RKO (cell line): ENCODE results near the gene CCDC170.
A peak's percentile ranks its signal among the peaks of the same experiment; 100 is the strongest.

ENCODE experiments used
- DNase-seq: peaks from one replicate; pipeline ENCODE4 v3.0.0-alpha.2; 2016; ENCODE audit warnings: low spot score

CCDC170 gene

DNA sequence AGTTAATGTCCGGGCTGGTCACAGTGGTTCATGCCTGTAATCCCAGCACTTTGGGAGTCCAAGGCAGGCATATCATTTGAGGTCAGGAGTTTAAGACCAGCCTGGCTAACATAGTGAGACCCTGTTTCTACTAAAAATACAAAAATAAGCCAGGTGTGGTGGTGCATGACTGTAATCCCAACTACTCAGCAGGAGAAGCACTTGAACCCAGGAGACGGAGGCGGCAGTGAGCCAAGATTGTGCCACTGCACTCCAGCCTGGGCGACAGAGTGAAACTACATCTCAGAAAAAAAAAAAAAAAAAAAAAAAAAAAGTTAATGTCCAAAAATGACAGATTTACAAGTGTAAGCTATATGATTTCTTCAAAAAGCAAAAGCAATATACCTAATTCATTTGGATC lies 124.9 kb downstream of the CCDC170 start:
- DNase-seq, result no peak

DNA sequence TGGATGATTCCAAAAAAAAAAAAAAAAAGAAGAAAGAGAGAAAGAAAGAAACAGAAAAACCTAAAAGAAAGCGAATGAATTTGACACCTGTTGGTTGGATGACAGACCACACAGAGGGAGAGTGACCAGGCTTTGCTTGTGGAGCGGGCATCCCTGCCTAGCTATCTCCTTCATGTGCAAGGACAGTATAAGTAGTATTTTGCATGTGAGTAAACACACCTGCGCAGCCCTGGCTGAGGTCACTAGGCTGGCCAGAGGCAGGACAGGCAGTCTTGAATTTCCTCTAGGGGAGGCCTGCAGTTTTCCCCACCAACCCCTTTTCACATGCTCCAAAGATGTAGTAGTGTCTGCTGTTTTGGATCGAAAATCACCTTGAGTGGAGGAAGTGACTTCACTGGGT lies 126.4 kb downstream of the CCDC170 start:
- no peak for DNase-seq

DNA sequence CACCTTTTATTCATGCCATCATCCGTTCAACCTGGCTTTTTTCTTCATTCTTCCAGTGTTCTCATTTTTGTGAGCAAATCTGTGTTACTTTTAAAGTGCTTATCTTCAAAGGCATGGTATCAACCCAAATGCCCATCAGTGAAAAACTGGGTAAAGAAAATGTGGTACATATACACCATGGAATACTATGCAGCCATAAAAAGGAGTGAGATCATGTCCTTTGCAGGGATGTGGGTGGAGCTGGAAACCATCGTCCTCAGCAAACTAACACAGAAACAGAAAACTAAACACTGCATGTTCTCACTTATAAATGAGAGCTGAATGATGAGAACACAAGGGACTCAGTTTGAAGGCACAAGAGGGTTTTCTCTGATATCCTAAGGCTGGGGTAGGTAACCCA lies 130.3 kb downstream of the CCDC170 start:
- no peak for DNase-seq

DNA sequence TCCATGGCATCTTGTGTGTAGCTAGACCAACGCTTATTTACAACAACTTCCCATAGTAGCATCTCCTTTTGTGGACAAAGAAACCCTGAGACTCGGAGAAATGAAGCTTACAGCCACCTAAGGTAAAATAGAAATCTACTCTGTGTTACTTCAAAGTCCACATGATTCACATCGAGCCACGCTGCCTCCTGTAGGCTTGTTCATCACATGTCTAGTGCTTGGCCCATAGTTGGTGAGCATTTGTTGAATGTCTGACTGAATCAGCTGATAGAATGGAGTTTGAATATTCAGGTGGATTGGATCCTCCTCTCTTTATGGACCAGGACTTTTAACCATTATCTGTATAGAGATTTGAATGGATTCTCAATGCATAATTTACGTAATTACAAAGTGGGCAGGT lies 130.7 kb downstream of the CCDC170 start:
- DNase-seq, result no peak

GRCh38 chr6:151624900-151625536 lies 131.2 kb downstream of the CCDC170 start:
- DNase-seq, result no peak

- peak; percentile 16 for DNase-seq
These were observed 134.1 kb downstream of the CCDC170 start for GRCh38 chr6:151627689-151628444.

DNA sequence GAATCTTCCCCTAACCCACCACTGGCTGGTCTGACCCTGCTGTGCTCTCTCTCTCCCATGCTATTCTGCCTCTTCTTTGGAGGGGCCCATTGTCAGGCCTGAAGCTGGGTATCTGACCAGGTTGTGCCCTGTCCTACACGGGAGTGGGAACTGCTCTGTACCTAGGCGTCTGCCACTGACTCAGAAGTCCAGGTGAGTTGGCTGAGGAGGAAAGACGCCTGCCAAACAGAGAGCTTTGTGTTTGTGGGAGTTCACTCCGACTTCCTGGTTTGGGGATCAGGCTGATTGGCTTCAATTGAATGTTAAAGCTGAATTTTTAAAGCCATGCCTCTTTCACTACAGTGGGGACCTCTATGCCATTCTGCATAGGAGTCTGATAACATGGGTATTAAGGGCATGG lies 136.0 kb downstream of the CCDC170 start:
- DNase-seq, result no peak

- DNase-seq, result no peak
These were observed 136.6 kb downstream of the CCDC170 start for GRCh38 chr6:151630387-151630786.

DNA sequence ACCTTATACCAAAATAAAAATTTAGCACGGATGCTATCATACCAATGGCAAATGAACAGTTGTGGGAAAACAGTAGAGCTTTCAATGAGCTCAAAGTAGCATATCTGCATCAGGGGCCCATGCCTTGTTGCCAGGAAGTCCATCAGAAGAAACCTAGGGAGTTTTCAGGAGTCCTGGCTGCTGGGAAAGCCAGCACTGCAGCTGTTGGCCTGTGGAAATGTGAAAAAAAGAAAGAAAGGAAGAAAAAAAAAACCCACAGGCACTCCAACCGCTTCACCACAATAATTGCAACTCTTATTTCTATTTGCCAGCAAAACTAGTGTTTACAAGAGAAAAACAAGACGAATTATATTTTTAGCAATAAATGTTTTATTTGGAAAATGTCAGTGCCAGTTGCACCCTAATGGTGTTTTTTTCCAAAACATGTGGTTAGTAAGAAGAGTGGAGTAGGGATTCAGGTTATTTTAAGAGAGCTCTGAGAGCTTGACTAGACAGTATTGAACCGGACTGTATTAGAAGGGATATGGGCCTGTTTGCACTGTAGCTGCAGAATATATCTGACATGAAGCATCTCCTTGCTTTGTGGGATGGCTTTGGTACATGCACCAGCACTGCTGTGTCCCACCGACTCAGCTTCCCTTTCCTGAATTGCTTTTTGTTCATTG lies 137.3 kb downstream of the CCDC170 start:
- DNase-seq, result no peak

GRCh38 chr6:151632415-151632987 lies 138.7 kb downstream of the CCDC170 start:
- DNase-seq, result no peak

DNA sequence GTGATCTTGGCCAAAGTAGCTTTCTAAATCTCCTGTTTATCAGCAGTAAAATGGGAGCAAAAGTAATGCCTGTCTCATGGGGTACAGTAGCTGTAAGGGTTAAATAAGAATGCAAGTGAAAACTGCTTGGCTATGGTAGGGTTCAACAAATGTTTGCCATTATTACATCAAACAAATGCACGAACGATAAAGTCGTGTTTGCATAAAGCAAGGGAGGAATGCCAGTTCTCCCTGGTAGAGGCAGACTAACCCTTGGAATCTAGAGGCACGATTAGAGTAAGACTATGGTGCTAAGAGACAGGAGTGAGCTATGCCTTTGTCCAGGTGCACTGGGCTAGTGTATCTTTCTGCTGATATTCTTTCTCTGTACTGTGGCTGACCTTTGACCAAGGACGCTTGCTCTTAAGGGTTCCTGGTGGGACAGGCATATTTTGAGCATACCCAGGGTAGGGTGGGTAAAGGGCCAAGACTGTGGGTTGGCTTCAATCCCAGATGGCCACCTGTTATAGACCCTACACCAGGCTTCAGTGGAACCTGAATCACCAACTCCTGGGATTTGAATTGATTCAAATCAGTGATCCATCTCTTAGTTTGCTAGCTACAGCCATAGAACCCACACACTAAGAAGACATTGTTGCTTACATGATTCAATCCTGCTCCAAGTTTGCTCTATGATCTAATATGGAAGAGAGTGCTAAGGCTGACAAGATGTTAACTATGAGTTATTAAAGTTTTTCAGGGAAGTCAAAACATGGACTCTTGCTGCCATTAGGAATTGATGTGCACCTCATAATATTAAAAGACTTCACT lies 139.9 kb downstream of the CCDC170 start:
- no peak for DNase-seq

DNA sequence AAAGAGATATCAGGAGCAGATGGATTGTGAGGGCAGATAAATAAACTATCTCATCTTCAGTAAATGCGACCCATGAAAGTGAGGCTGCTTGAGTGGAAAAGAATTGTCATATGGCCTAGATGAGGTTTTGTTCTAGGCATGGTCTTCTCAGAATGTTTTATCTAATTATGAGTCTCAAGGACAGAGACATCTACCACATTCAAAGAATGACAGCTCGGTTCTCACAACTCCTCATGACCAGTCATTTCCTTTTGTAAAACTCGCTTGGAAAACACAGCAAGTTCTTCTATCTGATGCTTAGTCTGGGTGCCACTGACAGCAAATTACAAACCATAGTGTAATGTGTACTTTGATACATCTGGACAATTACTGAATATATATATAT lies 140.5 kb downstream of the CCDC170 start:
- no peak for DNase-seq

DNA sequence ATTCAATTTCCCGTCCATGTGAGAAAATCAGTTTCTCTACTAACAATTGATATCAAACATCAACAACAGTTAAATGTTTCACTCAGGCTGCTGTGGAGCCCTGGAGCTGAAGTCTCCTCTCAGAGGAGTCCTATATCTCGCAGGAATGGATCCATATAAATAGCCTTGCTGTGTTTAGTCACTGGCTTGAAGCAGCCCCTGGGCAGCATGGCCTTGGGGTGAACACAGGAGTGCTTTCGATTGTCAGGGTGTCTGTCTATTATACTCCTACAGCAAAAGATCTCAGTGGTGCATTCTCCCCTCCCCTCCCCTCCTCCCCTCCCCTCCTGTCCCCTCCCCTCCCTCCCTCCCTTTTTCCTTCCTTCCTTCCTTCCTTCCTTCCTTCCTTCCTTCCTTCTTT lies 141.9 kb downstream of the CCDC170 start:
- DNase-seq, result no peak

DNA sequence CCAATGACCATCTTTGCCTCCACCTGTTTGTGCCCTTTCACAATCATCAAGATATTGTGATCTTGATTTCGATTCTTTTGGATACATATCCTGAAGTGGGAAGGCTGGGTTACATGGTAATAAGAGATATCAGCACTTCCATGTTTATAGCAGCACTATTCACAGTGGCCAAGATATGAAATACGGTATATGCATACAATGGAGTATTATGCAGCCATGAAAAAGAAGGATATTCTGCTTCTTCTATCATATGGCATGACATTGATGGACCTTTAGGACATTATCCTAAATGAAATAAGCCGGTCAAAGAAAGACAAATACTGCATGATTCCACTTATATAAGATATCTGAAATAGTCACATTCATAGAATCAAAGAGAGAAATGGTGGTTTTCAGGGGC lies 144.0 kb downstream of the CCDC170 start:
- no peak for DNase-seq

DNA sequence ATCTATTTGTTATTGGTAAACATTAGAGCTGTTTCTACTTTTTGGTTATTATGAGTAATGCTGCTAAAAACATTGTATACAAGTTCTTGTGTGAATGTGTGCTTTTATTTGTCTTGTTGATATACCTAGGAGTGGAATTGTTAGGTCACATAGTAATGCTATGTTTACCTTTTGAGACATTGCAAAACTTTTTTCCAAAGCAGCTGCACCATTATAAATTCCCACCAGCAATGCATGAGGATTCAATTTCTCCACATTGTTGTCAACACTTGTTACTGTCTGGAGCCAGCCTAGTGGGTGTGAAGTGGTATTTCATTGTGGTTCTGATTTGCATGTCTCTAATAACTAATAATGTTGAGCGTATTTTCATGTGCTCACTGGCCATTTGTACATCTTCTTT lies 145.9 kb downstream of the CCDC170 start:
- DNase-seq, result no peak

- DNase-seq, result no peak
These were observed 147.2 kb downstream of the CCDC170 start for GRCh38 chr6:151641028-151641427.

GRCh38 chr6:151647976-151648639 lies 154.3 kb downstream of the CCDC170 start:
- no peak for DNase-seq

DNA sequence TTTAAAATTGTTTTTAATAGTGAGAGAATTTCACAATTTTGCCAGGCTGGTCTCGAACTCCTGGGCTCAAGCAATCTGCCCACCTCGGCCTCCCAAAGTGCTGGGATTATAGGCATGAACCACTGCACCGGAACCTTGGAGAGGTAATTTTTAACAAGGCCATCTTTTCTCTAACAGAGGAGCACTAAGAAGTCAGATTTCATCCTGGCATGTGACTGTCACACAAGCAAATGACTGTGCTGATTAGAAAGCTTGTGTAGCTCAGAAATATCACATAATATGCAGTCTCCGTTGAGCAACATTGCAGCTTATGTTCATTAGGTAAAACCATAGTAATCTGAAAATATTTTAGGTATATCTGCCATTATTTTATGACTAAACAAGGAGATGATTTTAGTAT lies 156.0 kb downstream of the CCDC170 start:
- DNase-seq, result no peak

GRCh38 chr6:151651639-151652038 lies 157.8 kb downstream of the CCDC170 start:
- DNase-seq, result no peak

DNA sequence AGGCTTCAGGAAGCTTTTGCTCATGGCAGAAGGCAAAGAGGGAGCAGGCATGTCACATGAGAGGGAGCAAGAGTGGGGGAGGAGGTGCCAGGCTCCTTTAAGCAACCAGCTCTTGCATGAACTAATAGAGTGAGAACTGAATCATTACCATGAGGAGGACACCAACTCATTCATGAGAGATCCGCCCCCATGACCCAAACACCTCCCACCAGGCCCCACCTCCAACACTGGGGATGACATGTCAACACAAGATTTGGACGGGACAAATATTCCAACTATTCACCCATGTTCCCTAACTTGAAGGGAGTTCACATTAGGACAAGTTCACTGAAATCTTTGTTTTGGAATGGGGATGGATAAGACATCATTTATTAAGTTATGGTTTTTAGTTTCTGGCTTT lies 158.5 kb downstream of the CCDC170 start:
- DNase-seq, result no peak

- DNase-seq, result no peak
These were observed 161.3 kb downstream of the CCDC170 start for GRCh38 chr6:151655099-151655498.

DNA sequence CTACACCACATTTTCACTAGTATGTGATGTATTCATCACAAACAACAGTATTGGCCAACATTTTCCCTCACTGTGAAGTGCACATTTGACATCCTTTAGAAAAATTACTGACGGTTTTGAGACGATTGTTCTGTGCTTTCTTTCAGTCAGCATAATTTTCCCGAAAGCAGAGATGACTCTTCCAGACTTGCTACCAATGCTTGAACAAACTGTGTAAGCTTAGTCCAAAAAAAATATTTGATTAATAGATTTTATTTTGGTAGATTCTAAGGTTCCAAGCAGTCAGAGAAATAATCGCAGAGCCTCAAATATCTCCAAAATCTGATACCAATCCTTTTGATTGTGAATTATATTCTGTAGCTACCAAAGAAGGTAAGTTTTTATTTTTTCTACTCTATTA lies 162.6 kb downstream of the CCDC170 start:
- DNase-seq, result no peak
